Vagina (tissue), 2 donors: Measurements from ENCODE around the gene LRP2. TPM values are rescaled to one million over a fixed set of nuclear protein-coding genes. Genes with fewer than 3 reads are reported as not detected.

ENCODE experiments used
- DNase-seq, 2 donors: peaks; one replicate each; pipeline ENCODE4 v3.0.0-alpha.2; 2017; ENCODE audit errors: extremely low spot score in 2 of 2
- H3K27ac ChIP-seq: fragments of 200-600 bp; sonication (generic); one replicate; pipeline ENCODE4 v1.5.1; 2019
- H3K27me3 ChIP-seq: fragments of 200-600 bp; sonication (generic); one replicate; pipeline ENCODE4 v1.5.1; 2019
- H3K36me3 ChIP-seq, 2 donors: fragments of 200-600 bp; sonication (generic); one replicate each; pipeline ENCODE4 v1.5.1; 2017 to 2019
- H3K4me1 ChIP-seq: fragments of 200-600 bp; sonication (generic); one replicate; pipeline ENCODE4 v1.5.1; 2019
- H3K4me3 ChIP-seq, 2 donors: fragments of 200-600 bp; sonication (generic); 1 replicate in 1 of 2; 2 replicates in 1 of 2; pipeline ENCODE4 v1.5.1; 2016 to 2019
- H3K9me3 ChIP-seq: fragments of 200-600 bp; sonication (generic); one replicate; pipeline ENCODE4 v1.5.1; 2019
- CTCF ChIP-seq, 3 experiments: fragments of 450-650 bp in 2 of 3; fragments of 200-600 bp in 1 of 3; sonication (generic) in 1 of 3; IDR thresholded peaks; one replicate each; pipeline ENCODE4 v1.5.1; 2017 to 2019; ENCODE audit warnings: antibody characterized with exemption in 3 of 3, mild to moderate bottlenecking in 2 of 3, moderate library complexity in 2 of 3
- POLR2A ChIP-seq, 2 donors: fragments of 450-650 bp; IDR thresholded peaks; one replicate each; pipeline ENCODE4 v1.6.1; 2017; ENCODE audit warnings: antibody characterized with exemption in 2 of 2, mild to moderate bottlenecking in 2 of 2, moderate library complexity in 2 of 2
- POLR2AphosphoS5 ChIP-seq, 2 donors: sonication (generic); formaldehyde crosslinking; IDR thresholded peaks; one replicate each; pipeline ENCODE4 v1.9.0; 2017; ENCODE audit warnings: antibody characterized with exemption in 2 of 2, mild to moderate bottlenecking in 2 of 2, low read depth in 1 of 2; ENCODE audit not compliant: insufficient read depth in 1 of 2
- intact Hi-C: fragments of 100-400 bp; cut with DNase I; formaldehyde crosslinking; loops from one replicate; pipeline ENCODE4 v1.15.1; 2023
- total RNA-seq: library from RNA; depleted of rRNA; stranded (reverse); fragments of >200 nt; gene quantifications from one replicate; pipeline ENCODE4 v1.2.3, GENCODE V29; 2016

LRP2 gene
- total RNA-seq, 1 donor from 2014 or later = not detected

- Histone ChIP-seq H3K27me3 (no peaks in the 10 kb centered on the region), H3K36me3 (no peaks in the 10 kb centered on the region), H3K27ac (no peak overlapping the region), H3K9me3 (no peaks in the 10 kb centered on the region), H3K4me3 (no peak overlapping the region), H3K4me1 (no peaks in the 10 kb centered on the region)
- TF ChIP-seq POLR2AphosphoS5 (IDR thresholded peaks at IDR 0.05; ENCODE audit: insufficient read depth in 1 of 2, low read depth in 1 of 2) = no peak
- no peak for TF ChIP-seq CTCF (IDR thresholded peaks at IDR 0.05)
- no peak for TF ChIP-seq POLR2A (IDR thresholded peaks at IDR 0.05)
- DNase-seq = no peak
- intact Hi-C loops = no loop called here
Observed at GRCh38 chr2:169159686-169160085, 202.6 kb downstream of the LRP2 start.

GRCh38 chr2:169158874-169159273 is 203.5 kb downstream of the LRP2 start:
- H3K4me3 ChIP-seq = no peak overlapping the region
- H3K4me1 ChIP-seq = no peaks in the 10 kb centered on the region
- no peak overlapping the region for H3K27ac ChIP-seq
- no peaks in the 10 kb centered on the region for H3K36me3 ChIP-seq
- DNase-seq = no peak
- H3K27me3 ChIP-seq = no peaks in the 10 kb centered on the region
- TF ChIP-seq CTCF (IDR thresholded peaks at IDR 0.05) = no peak
- no peak for TF ChIP-seq POLR2AphosphoS5 (IDR thresholded peaks at IDR 0.05; ENCODE audit: insufficient read depth in 1 of 2, low read depth in 1 of 2)
- no peak for TF ChIP-seq POLR2A (IDR thresholded peaks at IDR 0.05)
- no peaks in the 10 kb centered on the region for H3K9me3 ChIP-seq
- intact Hi-C loops = no loop called here

DNA sequence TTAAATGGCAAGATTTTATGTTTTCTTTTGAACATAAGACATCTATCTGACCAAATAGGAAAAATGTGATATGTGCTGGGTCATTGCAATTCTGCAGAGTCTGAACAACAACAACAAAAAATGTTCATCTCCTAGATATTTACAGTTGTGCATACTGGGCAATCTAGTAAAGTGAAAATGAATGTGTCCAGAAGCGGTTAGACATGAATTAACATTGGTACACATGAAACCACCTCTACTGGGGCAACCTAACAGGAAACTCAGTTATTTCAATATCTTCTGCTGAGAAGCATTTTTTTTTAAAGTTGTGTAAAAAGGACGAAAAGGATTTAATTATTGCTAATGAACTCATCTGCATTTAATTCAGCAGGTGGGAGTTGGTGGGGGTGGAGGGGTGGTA is 216.1 kb downstream of the LRP2 start:
- Histone ChIP-seq H3K9me3 (no peaks in the 10 kb centered on the region), H3K27ac (no peak overlapping the region), H3K27me3 (no peaks in the 10 kb centered on the region), H3K4me1 (no peaks in the 10 kb centered on the region), H3K36me3 (no peaks in the 10 kb centered on the region), H3K4me3 (no peak overlapping the region)
- intact Hi-C loops = no loop called here
- no peak for DNase-seq
- TF ChIP-seq POLR2AphosphoS5 (IDR thresholded peaks at IDR 0.05; ENCODE audit: insufficient read depth in 1 of 2, low read depth in 1 of 2) (no peak), CTCF (IDR thresholded peaks at IDR 0.05) (no peak), POLR2A (IDR thresholded peaks at IDR 0.05) (no peak)

GRCh38 chr2:169143998-169144397 is 218.3 kb downstream of the LRP2 start:
- Histone ChIP-seq H3K27me3 (no peaks in the 10 kb centered on the region), H3K27ac (no peak overlapping the region), H3K4me3 (no peak overlapping the region), H3K9me3 (no peaks in the 10 kb centered on the region), H3K36me3 (no peaks in the 10 kb centered on the region), H3K4me1 (no peaks in the 10 kb centered on the region)
- TF ChIP-seq POLR2AphosphoS5 (IDR thresholded peaks at IDR 0.05; ENCODE audit: insufficient read depth in 1 of 2, low read depth in 1 of 2) = no peak
- TF ChIP-seq CTCF (IDR thresholded peaks at IDR 0.05) = no peak
- no peak for TF ChIP-seq POLR2A (IDR thresholded peaks at IDR 0.05)
- intact Hi-C loops = no loop called here
- no peak for DNase-seq

DNA sequence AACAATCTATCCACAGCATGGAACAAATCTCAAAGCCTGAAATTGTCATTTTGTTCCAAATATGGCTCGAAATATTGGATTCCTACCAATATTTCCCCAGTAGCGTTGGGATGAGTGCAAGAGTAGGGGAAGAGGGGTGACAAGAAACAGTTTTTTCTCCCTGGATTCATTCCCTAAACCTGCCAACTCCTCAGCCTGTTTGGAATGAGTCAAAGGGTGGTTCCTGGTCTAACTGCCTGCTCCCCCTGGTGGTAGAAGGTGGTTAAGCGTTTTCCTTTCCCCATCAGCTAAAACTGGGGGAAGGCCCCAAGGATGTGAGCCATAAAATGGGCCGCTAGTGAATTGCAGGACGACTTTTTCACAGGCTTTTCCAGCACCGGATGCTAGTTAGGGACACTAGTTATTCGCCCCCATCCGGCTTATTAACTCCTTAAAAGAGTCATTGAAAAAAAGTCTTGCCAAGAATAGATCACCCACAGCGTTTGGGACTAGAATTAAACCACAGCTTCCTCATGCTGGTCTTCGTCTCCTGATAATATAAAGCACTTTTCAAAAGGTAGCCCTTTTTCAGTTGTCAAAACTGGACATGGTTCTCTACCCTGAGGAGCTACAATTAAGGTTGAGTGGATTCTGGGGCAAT is 220.5 kb downstream of the LRP2 start:
- intact Hi-C loops = no loop called here
- H3K4me3 ChIP-seq = no peak overlapping the region
- H3K4me1 ChIP-seq = no peaks in the 10 kb centered on the region
- TF ChIP-seq POLR2AphosphoS5 (IDR thresholded peaks at IDR 0.05; ENCODE audit: insufficient read depth in 1 of 2, low read depth in 1 of 2) = no peak
- TF ChIP-seq CTCF (IDR thresholded peaks at IDR 0.05) = peak; percentile 7 to 49 (median 37)
- H3K9me3 ChIP-seq = no peaks in the 10 kb centered on the region
- DNase-seq = no peak
- no peak overlapping the region for H3K27ac ChIP-seq
- no peaks in the 10 kb centered on the region for H3K27me3 ChIP-seq
- H3K36me3 ChIP-seq = no peaks in the 10 kb centered on the region
